PFSK-1 (cell line): ENCODE data around the gene P2RY4.

Experiments
- POLR2AphosphoS5 ChIP-seq: IDR thresholded peaks from 2 replicates; pipeline ENCODE4 v1.6.1; 2012; ENCODE audit warnings: low read depth, mild to moderate bottlenecking, control low read depth, low read length, moderate library complexity
- TAF1 ChIP-seq: IDR thresholded peaks from 2 replicates; pipeline ENCODE4 v1.6.1; 2012; ENCODE audit warnings: low read length, control low read depth, borderline replicate concordance; ENCODE audit not compliant: insufficient read depth
- TF ChIP-seq, protein P1 (sequence below), 2 experiments: IDR thresholded peaks; 2 replicates each; pipeline versions ENCODE4 v1.6.1 to v1.8.0; 2011 to 2012; ENCODE audit warnings: low read depth in 2 of 2, low read length in 2 of 2, control low read depth in 1 of 2, inconsistent platforms in 1 of 2, mild to moderate bottlenecking in 1 of 2, moderate library complexity in 1 of 2; ENCODE audit not compliant: insufficient read depth in 1 of 2

DNA sequence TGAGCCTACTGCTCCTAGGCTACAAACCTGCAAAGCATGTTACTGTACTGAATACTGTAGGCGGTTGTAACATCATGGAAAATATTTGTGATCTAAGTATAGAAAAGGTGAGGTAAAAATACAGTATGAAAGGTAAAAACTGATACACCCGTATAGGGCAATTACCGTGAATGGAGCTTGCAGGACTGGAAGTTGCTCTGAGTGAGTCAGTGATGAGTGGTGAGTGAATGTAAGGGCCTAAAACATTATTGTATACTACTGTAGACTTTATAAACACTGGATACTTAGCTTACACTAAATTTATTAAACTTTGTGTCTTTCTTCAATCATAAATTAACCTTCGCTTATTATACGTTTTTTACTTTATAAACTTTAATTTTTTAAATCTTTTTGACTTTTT lies 33.6 kb upstream of the P2RY4 start:
- TF ChIP-seq, protein P1, sequence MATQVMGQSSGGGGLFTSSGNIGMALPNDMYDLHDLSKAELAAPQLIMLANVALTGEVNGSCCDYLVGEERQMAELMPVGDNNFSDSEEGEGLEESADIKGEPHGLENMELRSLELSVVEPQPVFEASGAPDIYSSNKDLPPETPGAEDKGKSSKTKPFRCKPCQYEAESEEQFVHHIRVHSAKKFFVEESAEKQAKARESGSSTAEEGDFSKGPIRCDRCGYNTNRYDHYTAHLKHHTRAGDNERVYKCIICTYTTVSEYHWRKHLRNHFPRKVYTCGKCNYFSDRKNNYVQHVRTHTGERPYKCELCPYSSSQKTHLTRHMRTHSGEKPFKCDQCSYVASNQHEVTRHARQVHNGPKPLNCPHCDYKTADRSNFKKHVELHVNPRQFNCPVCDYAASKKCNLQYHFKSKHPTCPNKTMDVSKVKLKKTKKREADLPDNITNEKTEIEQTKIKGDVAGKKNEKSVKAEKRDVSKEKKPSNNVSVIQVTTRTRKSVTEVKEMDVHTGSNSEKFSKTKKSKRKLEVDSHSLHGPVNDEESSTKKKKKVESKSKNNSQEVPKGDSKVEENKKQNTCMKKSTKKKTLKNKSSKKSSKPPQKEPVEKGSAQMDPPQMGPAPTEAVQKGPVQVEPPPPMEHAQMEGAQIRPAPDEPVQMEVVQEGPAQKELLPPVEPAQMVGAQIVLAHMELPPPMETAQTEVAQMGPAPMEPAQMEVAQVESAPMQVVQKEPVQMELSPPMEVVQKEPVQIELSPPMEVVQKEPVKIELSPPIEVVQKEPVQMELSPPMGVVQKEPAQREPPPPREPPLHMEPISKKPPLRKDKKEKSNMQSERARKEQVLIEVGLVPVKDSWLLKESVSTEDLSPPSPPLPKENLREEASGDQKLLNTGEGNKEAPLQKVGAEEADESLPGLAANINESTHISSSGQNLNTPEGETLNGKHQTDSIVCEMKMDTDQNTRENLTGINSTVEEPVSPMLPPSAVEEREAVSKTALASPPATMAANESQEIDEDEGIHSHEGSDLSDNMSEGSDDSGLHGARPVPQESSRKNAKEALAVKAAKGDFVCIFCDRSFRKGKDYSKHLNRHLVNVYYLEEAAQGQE (IDR thresholded peaks at IDR 0.05; ENCODE audit: insufficient read depth in 1 of 2, low read depth in 2 of 2, low read length in 2 of 2), result no peak
- TF ChIP-seq POLR2AphosphoS5 (no peak), TAF1 (no peak)
